ENCODE measurements around the gene EPC1.

Gene EPC1

DNA sequence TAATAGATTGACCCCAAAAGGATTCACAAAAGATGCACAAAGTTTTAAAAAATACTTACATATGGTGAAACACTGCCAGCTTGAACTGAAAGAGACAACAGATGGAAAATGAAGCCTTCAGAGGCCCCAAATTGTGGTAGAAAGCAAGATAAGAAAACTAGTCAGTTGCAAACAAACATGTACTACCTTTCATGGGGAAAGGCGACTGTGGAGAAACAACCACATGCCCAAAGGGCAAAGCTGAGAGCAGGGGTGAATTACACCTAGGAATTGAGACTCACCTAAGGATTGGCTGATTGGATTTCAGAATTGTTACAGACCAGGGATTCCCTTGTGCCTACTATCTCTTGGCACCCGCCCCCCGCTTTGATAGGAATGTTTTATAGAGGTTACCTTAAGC, 13.1 kb downstream of the EPC1 start:
- in situ Hi-C loops (cut with MboI; ENCODE audit: low sequenced_read_pairs) = no loop called here
- Histone ChIP-seq H3K4me1 (peaks cover 26% of the 10 kb centered on the region), H3K27me3 (ENCODE audit: low read depth) (no peaks in the 10 kb centered on the region), H3K36me3 (replicated peaks) (no peaks in the 10 kb centered on the region), H3K9me3 (no peaks in the 10 kb centered on the region), H3K4me3 (no peak overlapping the region)
- DNase-seq (ENCODE audit: low spot score in 2 of 2) = no peak

DNA sequence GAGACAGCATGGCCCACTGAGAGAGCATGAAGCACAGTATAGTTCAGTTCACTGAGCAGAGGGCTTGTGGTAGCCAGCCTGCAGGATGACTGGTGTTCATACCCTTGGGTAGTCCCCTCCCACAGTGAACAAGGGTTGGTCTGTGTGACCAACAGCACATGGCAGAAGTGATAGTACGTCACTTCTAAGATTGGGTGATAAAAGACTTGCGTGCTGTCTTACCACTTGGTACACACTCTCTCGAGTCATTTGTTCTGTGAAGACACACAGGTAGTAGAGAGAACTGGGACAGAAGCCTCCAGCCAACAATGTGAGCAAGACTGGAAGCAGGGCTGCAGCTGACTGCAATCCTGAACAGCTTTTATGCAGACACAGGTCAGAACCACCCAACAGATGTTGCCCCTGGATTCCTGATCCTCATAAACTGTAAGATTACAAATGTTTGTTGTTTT, 14.6 kb downstream of the EPC1 start:
- Histone ChIP-seq H3K4me1 (peaks cover 28% of the 10 kb centered on the region), H3K4me3 (no peak overlapping the region), H3K36me3 (replicated peaks) (no peaks in the 10 kb centered on the region), H3K9me3 (no peaks in the 10 kb centered on the region), H3K27me3 (ENCODE audit: low read depth) (no peaks in the 10 kb centered on the region)
- no peak for DNase-seq (ENCODE audit: low spot score in 2 of 2)
- in situ Hi-C loops (cut with MboI; ENCODE audit: low sequenced_read_pairs) = no loop called here

DNA sequence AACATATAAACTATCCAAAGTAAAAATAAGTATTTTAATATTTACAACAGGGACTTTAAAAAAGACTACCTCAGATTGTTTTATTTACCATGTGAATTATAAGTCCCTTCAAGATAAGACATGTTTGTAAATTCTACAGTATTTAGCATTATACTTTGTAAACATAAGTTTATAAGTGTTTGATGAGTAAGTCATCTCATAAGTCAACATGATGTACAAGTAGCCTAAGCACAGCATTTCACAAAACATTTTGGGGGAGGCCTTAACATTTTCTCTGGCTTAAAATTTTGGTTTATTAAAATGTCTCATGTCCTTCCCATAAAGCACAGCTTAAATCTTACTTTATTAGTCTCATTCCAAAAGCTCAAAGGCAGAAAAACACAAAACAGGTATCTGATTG, 15.4 kb downstream of the EPC1 start:
- peaks cover 28% of the 10 kb centered on the region for H3K4me1 ChIP-seq
- in situ Hi-C loops (cut with MboI; ENCODE audit: low sequenced_read_pairs) = no loop called here
- H3K4me3 ChIP-seq = no peak overlapping the region
- H3K36me3 ChIP-seq (replicated peaks) = no peaks in the 10 kb centered on the region
- H3K9me3 ChIP-seq = no peaks in the 10 kb centered on the region
- H3K27me3 ChIP-seq (ENCODE audit: low read depth) = no peaks in the 10 kb centered on the region
- DNase-seq (ENCODE audit: low spot score in 2 of 2) = no peak

DNA sequence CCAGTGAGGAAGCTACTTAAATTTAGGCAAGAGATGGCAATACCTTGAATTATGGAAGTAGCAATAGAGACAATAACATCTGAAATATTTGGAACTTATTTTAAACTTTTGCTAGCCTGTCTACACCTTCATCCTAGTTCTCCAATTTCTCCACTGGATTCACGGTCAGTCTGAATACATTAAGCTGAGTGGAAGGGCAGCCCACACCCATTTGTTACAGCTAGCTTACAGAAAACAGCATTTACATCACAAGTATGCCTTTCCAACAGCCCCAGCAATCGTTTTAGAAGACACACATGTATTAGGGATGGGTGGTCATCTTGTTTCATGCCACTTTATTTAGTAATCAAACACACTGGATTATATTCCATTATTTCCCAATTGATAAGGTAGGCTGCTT, 16.7 kb downstream of the EPC1 start:
- in situ Hi-C loops (cut with MboI; ENCODE audit: low sequenced_read_pairs) = no loop called here
- DNase-seq (ENCODE audit: low spot score in 2 of 2) = no peak
- H3K27me3 ChIP-seq (ENCODE audit: low read depth) = no peaks in the 10 kb centered on the region
- H3K4me1 ChIP-seq = peaks cover 30% of the 10 kb centered on the region
- no peaks in the 10 kb centered on the region for H3K9me3 ChIP-seq
- no peaks in the 10 kb centered on the region for H3K36me3 ChIP-seq (replicated peaks)
- no peak overlapping the region for H3K4me3 ChIP-seq

DNA sequence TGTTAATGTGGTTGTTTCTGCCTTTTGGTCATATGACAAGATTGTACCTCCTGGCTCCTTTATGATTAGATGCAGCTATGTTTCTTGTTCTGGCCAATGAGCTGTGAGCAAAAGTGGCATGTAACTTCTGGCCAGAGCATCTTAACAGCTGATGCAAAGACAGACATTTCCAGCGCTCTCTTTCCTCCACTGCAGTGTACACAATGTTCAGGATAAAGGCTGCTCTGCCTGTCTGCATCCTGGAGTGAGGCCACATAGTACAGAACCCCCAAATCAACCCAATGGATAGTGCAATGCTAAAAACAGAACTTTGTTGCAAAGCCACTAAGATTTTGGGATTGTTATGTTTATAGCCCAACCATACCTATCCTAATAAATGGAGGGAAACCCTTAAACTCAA, 17.9 kb downstream of the EPC1 start:
- DNase-seq (ENCODE audit: low spot score in 2 of 2) = no peak
- peaks cover 30% of the 10 kb centered on the region for H3K4me1 ChIP-seq
- no peaks in the 10 kb centered on the region for H3K9me3 ChIP-seq
- no peaks in the 10 kb centered on the region for H3K36me3 ChIP-seq (replicated peaks)
- H3K4me3 ChIP-seq = no peak overlapping the region
- no peaks in the 10 kb centered on the region for H3K27me3 ChIP-seq (ENCODE audit: low read depth)
- in situ Hi-C loops (cut with MboI; ENCODE audit: low sequenced_read_pairs) = no loop called here

DNA sequence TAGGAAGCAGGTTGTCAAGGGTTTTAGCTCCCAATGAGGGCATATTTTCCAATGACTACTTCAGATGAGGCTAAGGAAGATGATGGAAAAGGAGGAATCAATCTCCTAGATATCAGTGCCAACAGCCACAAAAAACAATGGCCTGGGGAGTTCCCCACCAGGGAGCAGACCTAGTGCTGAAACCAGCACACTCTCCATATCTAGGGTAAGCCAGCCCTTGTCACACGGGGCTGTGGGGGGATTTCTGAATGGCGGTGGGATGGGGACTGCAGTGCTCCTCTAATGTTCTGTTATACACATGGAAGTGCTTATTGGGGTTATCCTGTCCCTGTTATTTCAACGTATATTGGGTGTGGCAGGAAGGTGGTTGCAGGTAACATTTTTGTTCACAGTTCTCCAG, 18.5 kb downstream of the EPC1 start:
- Histone ChIP-seq H3K4me1 (peaks cover 26% of the 10 kb centered on the region), H3K4me3 (no peak overlapping the region), H3K9me3 (no peaks in the 10 kb centered on the region), H3K36me3 (replicated peaks) (no peaks in the 10 kb centered on the region), H3K27me3 (ENCODE audit: low read depth) (no peaks in the 10 kb centered on the region)
- in situ Hi-C loops (cut with MboI; ENCODE audit: low sequenced_read_pairs) = no loop called here
- DNase-seq (ENCODE audit: low spot score in 2 of 2) = no peak

DNA sequence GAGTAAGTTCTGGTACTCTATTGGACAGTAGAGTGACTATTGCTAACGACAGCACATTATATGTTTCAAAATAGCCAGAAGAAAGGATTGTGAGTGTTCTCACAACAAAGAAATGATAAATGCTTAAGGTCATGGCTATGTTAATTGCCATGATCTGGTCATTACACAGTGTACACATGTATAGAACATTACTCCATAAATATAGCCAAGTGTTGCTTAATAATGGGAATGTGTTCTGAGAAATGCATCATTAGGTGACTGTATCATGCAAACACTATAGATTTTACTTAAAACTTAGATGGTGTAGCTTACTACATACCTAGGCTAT, 19.6 kb downstream of the EPC1 start:
- Histone ChIP-seq H3K9me3 (no peaks in the 10 kb centered on the region), H3K4me3 (no peak overlapping the region), H3K27me3 (ENCODE audit: low read depth) (no peaks in the 10 kb centered on the region), H3K4me1 (peaks cover 23% of the 10 kb centered on the region), H3K36me3 (replicated peaks) (no peaks in the 10 kb centered on the region)
- in situ Hi-C loops (cut with MboI; ENCODE audit: low sequenced_read_pairs) = no loop called here
- DNase-seq (ENCODE audit: low spot score in 2 of 2) = no peak

DNA sequence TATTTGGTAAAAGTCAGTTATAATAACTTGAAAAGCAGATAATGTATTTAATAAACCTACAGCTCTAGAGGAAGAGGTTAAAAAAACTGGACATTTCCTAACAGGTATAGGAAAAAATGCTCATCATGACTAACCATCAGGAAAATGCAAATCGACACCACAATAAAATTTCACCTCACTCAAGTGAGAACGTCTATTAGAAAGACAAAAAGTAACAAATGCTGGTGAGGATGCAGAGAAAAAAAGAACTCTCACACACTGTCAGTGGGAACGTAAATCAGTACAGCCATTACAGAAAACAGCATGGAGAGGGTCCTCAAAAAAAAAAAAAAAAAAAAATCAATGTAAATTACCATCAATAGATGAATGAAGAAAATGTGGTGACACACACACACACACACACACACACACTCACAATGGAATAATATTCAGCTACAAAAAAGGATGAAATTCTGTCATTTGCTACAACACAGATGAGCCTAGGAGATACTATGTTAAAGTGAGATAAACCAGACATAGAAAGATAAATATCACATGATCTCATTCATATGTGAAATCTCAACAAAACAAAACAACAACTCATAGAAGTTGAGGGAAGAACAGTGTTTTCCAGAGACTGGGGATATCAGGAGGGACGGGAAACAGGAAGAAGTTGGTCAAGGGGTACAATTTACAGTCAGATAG, 20.1 kb downstream of the EPC1 start:
- Histone ChIP-seq H3K4me3 (no peak overlapping the region), H3K9me3 (no peaks in the 10 kb centered on the region), H3K36me3 (replicated peaks) (no peaks in the 10 kb centered on the region), H3K27me3 (ENCODE audit: low read depth) (no peaks in the 10 kb centered on the region), H3K4me1 (peaks cover 23% of the 10 kb centered on the region)
- in situ Hi-C loops (cut with MboI; ENCODE audit: low sequenced_read_pairs) = no loop called here
- DNase-seq (ENCODE audit: low spot score in 2 of 2) = no peak

DNA sequence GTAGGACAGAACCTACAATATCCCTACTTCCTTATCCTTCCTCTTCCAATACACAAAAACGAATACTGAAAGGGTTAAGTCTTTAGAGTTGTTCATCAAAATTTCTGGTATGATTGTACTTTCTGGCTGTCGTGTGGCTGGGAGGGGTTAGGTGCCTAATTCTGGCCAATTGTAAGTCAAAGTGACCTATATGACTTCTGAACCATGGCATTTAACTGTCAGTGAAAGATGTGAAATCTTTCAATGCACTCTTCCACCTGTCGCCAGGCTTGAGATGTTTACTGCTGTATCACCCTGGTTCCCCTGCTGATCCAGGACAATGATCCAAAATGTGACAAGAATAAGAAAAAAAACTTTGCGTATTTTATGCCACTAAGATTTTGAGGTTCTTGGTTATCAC, 20.8 kb downstream of the EPC1 start:
- Histone ChIP-seq H3K36me3 (replicated peaks) (no peaks in the 10 kb centered on the region), H3K4me1 (peaks cover 21% of the 10 kb centered on the region), H3K4me3 (no peak overlapping the region), H3K9me3 (no peaks in the 10 kb centered on the region), H3K27me3 (ENCODE audit: low read depth) (no peaks in the 10 kb centered on the region)
- no peak for DNase-seq (ENCODE audit: low spot score in 2 of 2)
- in situ Hi-C loops (cut with MboI; ENCODE audit: low sequenced_read_pairs) = no loop called here

DNA sequence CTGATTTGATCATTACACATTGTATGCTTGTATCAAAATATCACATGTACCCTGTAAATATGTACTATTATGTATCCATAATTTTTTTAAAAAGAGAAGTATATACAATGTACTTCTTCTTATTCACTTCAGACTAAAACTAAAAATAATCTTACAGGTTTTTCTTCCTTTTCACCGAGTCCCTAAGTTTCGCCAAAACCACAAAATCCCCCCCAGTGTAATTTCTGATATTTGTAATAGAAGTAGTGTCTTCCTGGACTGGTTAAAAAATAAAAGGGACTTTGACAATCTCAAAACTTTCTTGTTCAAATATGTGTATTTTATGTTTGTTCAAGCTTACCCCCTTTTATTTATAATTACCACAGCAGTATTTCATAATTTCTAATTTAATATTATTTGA, 23.9 kb downstream of the EPC1 start:
- no peak for DNase-seq (ENCODE audit: low spot score in 2 of 2)
- Histone ChIP-seq H3K4me1 (peaks cover 2% of the 10 kb centered on the region; the same call in 1 of the 2 replicates), H3K27me3 (ENCODE audit: low read depth) (no peaks in the 10 kb centered on the region), H3K4me3 (no peak overlapping the region), H3K9me3 (no peaks in the 10 kb centered on the region), H3K36me3 (replicated peaks) (no peaks in the 10 kb centered on the region)
- in situ Hi-C loops (cut with MboI; ENCODE audit: low sequenced_read_pairs) = no loop called here

DNA sequence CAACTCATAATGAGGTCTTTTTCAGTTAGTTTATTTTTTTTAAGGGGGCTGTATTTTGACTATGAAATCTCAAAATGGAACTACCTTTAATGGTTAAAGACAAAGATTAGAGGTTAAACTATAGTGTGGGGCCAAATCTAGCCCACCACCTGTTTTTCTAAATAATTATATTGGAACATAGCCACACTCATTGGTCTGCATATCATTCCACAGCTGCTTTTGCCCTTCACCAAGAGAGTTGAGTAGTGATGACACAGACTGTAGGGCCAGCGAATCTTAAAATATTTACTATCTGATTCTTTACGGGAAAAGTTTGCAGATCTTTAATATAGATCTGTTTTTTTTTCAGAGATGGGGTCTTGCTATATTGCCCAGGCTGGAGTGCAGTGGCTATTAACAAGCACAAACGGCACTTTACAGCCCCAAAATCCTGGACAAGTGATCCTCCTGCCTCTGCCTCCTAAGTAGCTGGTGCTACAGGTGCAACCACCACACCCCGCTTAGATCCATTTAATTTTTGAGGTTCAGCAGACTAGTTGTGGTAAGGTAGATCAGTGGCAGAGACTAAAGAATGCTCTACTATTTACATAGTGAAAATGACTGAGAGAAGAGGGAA, 25.8 kb downstream of the EPC1 start:
- in situ Hi-C loops (cut with MboI; ENCODE audit: low sequenced_read_pairs) = no loop called here
- Histone ChIP-seq H3K4me3 (no peak overlapping the region), H3K9me3 (no peaks in the 10 kb centered on the region), H3K4me1 (peaks cover 7% of the 10 kb centered on the region), H3K36me3 (replicated peaks) (no peaks in the 10 kb centered on the region), H3K27me3 (ENCODE audit: low read depth) (no peaks in the 10 kb centered on the region)
- DNase-seq (ENCODE audit: low spot score in 2 of 2) = no peak

DNA sequence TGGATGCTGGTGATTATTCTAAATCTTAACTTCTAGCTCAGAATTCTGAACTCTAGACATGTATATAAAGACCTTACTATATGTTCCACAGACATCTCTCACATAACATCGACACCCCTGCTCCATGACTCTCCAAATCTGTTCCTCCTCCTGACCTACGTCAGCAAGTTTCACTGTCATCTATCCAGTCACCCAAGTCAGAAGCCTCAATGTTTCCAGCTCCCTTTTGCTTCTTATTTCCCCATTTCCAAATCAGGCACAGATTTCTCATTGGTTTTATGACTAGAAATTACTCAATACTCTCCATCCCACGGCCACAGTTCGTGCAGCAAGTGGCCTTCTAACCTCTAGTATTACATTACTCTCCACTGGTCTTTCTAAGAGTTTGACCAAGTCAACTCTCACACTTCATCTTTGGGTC, 28.5 kb downstream of the EPC1 start:
- H3K27me3 ChIP-seq (ENCODE audit: low read depth) = no peaks in the 10 kb centered on the region
- no peak for DNase-seq (ENCODE audit: low spot score in 2 of 2)
- no peaks in the 10 kb centered on the region for H3K9me3 ChIP-seq
- in situ Hi-C loops (cut with MboI; ENCODE audit: low sequenced_read_pairs) = no loop called here
- H3K36me3 ChIP-seq (replicated peaks) = no peaks in the 10 kb centered on the region
- no peak overlapping the region for H3K4me3 ChIP-seq
- H3K4me1 ChIP-seq = peaks cover 24% of the 10 kb centered on the region

DNA sequence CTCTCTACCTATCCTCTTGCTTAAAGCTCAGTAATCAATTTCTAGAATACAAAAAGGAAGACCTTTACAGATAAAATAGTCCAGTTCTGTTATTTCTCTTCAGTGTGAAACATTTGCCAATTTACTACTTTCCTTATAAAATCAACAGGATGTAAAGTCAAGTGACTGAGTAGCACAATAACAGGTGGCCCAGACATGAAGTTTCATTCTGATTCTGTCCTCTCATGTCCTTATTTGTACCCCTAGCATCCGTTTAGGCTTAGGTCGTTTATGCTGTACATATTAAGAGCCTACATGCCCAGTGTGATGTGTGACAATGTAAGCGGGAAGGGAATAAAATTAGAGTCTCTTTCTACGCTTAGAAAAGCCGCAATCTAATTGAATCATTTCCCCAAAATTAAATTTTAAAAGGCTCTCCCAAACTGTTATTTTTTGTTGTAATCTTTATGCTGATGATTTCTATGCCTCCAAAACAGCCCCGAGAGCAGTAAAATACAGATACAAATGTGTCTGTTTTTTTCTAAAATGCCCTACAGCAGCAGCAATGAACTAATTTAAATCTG, 29.1 kb downstream of the EPC1 start:
- in situ Hi-C loops (cut with MboI; ENCODE audit: low sequenced_read_pairs) = no loop called here
- Histone ChIP-seq H3K4me1 (peaks cover 24% of the 10 kb centered on the region), H3K36me3 (replicated peaks) (no peaks in the 10 kb centered on the region)

DNA sequence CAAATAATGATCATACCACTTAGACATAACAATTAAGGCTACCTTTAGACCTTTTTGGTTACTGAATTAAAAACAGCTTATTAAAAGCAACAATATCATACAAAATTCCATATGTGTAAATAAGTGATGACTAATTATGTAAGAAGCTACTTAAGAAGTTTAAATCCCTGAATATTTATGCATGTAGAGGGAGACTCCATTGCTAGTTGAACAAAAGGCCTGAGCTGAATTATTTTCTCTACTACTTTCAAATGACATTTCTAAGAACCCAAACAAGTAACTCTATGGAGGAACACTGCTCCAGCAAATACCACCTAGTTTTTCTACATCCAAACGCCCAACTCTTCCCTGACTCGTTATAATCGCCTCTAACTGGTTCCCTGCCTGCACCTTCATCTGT, 31.5 kb downstream of the EPC1 start:
- Histone ChIP-seq H3K4me3 (no peak overlapping the region), H3K9me3 (no peaks in the 10 kb centered on the region), H3K4me1 (peaks cover 24% of the 10 kb centered on the region), H3K36me3 (replicated peaks) (no peaks in the 10 kb centered on the region), H3K27me3 (ENCODE audit: low read depth) (no peaks in the 10 kb centered on the region)
- DNase-seq (ENCODE audit: low spot score in 2 of 2) = peak in 1 of 2 experiments; percentile 60
- in situ Hi-C loops (cut with MboI; ENCODE audit: low sequenced_read_pairs) = no loop called here

More for the DNA sequence above, 29.1 kb downstream of the EPC1 start:
- no peak for DNase-seq (ENCODE audit: low spot score in 2 of 2)
- H3K9me3 ChIP-seq = no peaks in the 10 kb centered on the region
- H3K27me3 ChIP-seq (ENCODE audit: low read depth) = no peaks in the 10 kb centered on the region
- no peak overlapping the region for H3K4me3 ChIP-seq

Data from HAP-1 (cell line).